HEK293T (cell line): ENCODE measurements around the gene RNF20.

Experiments used
- CTCF ChIA-PET: fragments of 350-600 bp; formaldehyde crosslinking; extraction: SDS; loops from one replicate; lab custom pipeline; 2021; ENCODE audit warnings: antibody characterized with exemption, inconsistent platforms; lab: Yijun Ruan, JAX
- POLR2A ChIA-PET: fragments of 350-600 bp; formaldehyde crosslinking; extraction: SDS; loops from one replicate; lab custom pipeline; 2020; ENCODE audit warnings: antibody characterized with exemption, inconsistent platforms; lab: Yijun Ruan, JAX
- DNase-seq: peaks from one replicate; pipeline ENCODE4 v3.0.0; 2012; ENCODE audit warnings: mixed read lengths; ENCODE audit errors: extremely low spot score
- ARNT ChIP-seq: fragments of 450-650 bp; IDR thresholded peaks from 2 replicates; pipeline ENCODE4 v1.6.1; 2017; ENCODE audit warnings: mild to moderate bottlenecking
- BHLHE40 ChIP-seq: fragments of 450-650 bp; IDR thresholded peaks from 2 replicates; pipeline ENCODE4 v1.6.1; 2016; ENCODE audit warnings: mild to moderate bottlenecking, moderate library complexity, borderline replicate concordance
- CTBP1 ChIP-seq: fragments of 450-650 bp; IDR thresholded peaks from 2 replicates; pipeline ENCODE4 v1.6.1; 2016; ENCODE audit warnings: borderline replicate concordance
- ELF4 ChIP-seq: fragments of 450-650 bp; IDR thresholded peaks from 2 replicates; pipeline ENCODE4 v1.6.1; 2017; ENCODE audit warnings: antibody characterized with exemption
- FOXA1 ChIP-seq: fragments of 450-650 bp; IDR thresholded peaks from 2 replicates; pipeline ENCODE4 v1.6.1; 2016; ENCODE audit warnings: mild to moderate bottlenecking
- FOXK2 ChIP-seq: fragments of 450-650 bp; IDR thresholded peaks from 2 replicates; pipeline ENCODE4 v1.6.1; 2016; ENCODE audit warnings: mild to moderate bottlenecking
- FOXM1 ChIP-seq: fragments of 450-650 bp; IDR thresholded peaks from 2 replicates; pipeline ENCODE4 v1.6.1; 2017; ENCODE audit warnings: mild to moderate bottlenecking, borderline replicate concordance
- HDGF ChIP-seq: fragments of 450-650 bp; IDR thresholded peaks from 2 replicates; pipeline ENCODE4 v1.6.1; 2017; ENCODE audit warnings: antibody characterized with exemption, borderline replicate concordance
- L3MBTL2 ChIP-seq: fragments of 450-650 bp; conservative IDR thresholded peaks from 2 replicates; pipeline ENCODE4 v1.6.1; 2016; ENCODE audit warnings: mild to moderate bottlenecking
- LEF1 ChIP-seq: fragments of 450-650 bp; IDR thresholded peaks from 2 replicates; pipeline ENCODE4 v1.6.1; 2017; ENCODE audit warnings: mild to moderate bottlenecking, borderline replicate concordance
- NFRKB ChIP-seq: fragments of 450-650 bp; IDR thresholded peaks from 2 replicates; pipeline ENCODE4 v1.6.1; 2016; ENCODE audit warnings: mild to moderate bottlenecking, moderate library complexity
- SP1 ChIP-seq: fragments of 450-650 bp; IDR thresholded peaks from 2 replicates; pipeline ENCODE4 v1.6.1; 2017
- SUZ12 ChIP-seq: fragments of 450-650 bp; IDR thresholded peaks from 2 replicates; pipeline ENCODE4 v1.6.1; 2016; ENCODE audit warnings: mild to moderate bottlenecking
- TARDBP ChIP-seq: fragments of 450-650 bp; IDR thresholded peaks from 2 replicates; pipeline ENCODE4 v1.6.1; 2016
- ZNF384 ChIP-seq: fragments of 450-650 bp; IDR thresholded peaks from 2 replicates; pipeline ENCODE4 v1.6.1; 2016
- TF ChIP-seq, protein P1 (sequence below): fragments of 450-650 bp; IDR thresholded peaks from 2 replicates; pipeline ENCODE4 v1.6.1; 2016

RNF20 gene

DNA sequence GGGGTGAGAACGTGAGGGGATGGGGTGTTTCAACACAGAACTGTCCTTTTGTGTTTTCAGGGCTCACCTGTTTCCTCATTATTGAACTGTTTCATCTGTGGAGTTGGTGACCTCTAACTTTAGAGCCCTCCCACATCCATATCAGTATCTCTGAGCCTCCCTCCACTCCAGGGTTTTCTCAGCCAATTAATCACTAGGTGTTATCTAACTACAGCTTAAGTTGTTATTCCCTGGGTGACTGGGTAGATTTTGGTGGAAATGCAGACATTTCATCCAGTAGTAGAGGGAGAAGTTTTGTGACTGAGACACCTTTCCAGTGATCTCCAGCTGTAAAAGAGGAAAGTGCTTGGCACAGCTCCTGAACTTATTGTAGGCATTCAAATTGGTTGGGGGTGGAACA, 37.5 kb downstream of the RNF20 start:
- CTCF ChIA-PET = no interaction called here
- POLR2A ChIA-PET = no interaction called here
- no peak for TF ChIP-seq LEF1
- no peak for TF ChIP-seq SUZ12
- TF ChIP-seq SP1 = no peak
- TF ChIP-seq, protein P1, sequence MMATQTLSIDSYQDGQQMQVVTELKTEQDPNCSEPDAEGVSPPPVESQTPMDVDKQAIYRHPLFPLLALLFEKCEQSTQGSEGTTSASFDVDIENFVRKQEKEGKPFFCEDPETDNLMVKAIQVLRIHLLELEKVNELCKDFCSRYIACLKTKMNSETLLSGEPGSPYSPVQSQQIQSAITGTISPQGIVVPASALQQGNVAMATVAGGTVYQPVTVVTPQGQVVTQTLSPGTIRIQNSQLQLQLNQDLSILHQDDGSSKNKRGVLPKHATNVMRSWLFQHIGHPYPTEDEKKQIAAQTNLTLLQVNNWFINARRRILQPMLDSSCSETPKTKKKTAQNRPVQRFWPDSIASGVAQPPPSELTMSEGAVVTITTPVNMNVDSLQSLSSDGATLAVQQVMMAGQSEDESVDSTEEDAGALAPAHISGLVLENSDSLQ = no peak
- TF ChIP-seq L3MBTL2 = no peak
- no peak for TF ChIP-seq TARDBP
- no peak for TF ChIP-seq BHLHE40

DNA sequence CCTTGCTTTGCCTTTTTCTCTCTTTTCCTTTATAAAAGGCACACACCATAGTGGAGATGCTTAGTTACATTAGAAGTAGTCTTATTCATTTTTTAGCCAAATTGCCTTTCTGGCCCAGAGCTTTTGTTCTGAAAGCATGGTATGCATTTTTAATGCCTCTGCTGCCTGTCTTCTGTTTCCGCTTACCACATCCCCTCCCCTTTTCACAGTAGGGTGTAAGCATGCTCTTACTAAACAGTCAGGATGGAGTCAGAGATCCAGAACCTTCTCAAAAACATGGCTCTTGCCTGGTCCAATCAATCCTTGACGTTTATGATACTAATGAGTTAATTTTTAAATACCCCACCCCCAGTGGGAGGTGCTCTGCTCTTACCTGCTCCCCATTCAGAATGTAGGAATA, 38.7 kb downstream of the RNF20 start:
- ChIA-PET POLR2A (interaction anchor here (1.2 kb wide), 1 partner anchor 39 kb away, joined by 3 read pairs; the partner anchor contains the start of gene RNF20), CTCF (no interaction called here)
- TF ChIP-seq L3MBTL2 (no peak), ZNF384 (no peak), SUZ12 (no peak), HDGF (no peak), BHLHE40 (no peak), ARNT (no peak)
- TF ChIP-seq, protein P1 = no peak
- DNase-seq = no peak

More for the DNA sequence above, 37.5 kb downstream of the RNF20 start:
- DNase-seq = no peak

DNA sequence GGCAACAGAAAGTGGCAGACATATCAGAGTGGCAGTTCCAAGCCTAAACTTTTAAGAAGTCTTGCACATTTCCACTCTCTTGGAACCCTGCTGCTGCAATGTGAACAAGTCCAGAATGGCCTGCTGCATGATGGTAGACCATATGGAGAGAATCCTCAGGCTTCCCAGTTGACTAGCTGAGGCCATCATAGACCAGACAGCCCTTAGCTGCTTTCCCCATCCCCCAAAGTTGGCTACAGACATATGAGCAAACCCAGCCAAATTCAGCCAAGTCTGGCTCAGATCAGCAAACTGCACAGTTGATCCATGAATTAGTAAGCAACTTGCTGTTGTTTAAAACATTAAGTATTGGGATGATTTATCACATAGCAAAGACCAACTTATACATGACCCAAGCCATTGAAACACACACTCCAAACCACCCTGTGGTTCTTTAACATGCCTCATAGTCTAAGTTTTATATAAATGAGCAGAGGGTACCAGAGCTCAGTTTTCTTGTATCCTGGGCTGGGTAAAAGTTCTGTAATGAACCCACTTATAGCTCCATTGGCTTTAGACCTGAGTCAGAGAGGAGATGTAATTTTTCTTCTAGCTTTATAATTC, 41.2 kb downstream of the RNF20 start:
- no peak for DNase-seq
- CTCF ChIA-PET = no interaction called here
- POLR2A ChIA-PET = no interaction called here
- no peak for TF ChIP-seq NFRKB
- TF ChIP-seq BHLHE40 = no peak
- no peak for TF ChIP-seq FOXM1
- TF ChIP-seq ZNF384 = no peak
- no peak for TF ChIP-seq L3MBTL2
- TF ChIP-seq HDGF = no peak
- TF ChIP-seq SP1 = no peak
- no peak for TF ChIP-seq LEF1
- no peak for TF ChIP-seq FOXK2
- no peak for TF ChIP-seq CTBP1
- no peak for TF ChIP-seq ELF4
- TF ChIP-seq, protein P1 = no peak
- TF ChIP-seq FOXA1 = no peak
- no peak for TF ChIP-seq TARDBP
- no peak for TF ChIP-seq SUZ12
- no peak for TF ChIP-seq ARNT

DNA sequence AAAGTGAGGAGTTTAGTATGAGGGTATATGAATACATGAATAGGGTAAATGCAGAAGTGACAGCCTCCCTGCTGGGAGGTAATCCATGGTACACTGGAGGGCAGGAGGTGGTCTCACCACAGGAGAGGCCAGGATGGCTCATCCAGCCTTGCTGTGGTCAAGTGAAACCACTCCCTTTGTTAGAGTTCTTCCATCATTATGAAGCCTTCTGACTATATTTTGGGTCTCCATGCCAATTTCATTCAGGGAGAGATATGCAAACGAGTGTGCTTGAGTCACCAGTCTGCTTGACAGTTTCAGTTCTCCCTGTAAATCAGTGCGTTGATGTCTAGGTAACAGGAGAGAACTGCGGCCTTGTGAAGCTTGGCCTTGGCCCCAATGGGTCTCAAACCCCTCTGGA, 44.7 kb downstream of the RNF20 start:
- CTCF ChIA-PET = no interaction called here
- POLR2A ChIA-PET = no interaction called here

DNA sequence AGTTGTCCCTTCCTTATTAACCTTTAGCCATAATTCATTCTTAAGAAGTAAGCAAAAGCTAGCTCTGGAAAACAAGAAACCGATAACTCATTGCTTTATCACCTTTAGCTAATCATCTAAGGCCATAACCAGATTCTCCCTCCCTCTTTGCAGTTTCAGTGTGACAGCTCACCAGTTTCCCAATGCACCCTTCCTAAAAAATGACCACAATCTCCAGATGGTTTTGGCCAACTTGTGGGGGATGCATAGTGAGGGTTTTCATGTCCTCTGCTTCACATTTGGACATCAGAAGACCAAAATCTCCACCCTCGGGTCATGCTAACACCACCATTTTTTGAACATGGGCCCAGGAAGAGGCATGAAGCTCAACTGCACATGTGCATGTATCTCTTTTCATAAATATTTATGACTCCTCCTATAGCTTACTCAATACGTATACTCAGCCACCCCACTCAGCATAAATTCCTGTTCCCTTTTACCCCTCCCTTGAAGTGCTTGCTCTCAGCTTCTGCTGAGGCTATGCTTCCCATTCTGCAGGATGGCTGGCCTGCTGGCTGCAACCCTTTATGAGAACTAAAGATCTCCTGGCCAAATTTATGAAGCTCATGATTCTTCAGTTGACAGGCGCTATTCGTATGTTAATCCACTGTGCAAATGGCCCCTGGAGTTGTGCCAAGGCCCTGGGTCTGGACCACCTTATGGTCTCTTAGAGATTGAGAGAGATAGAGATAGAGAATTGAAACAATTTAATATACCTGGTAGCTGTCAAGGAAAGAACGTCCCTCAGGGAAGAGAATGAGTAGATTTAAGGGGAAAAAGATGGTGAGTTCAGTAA, 46.3 kb downstream of the RNF20 start:
- no peak for TF ChIP-seq SUZ12
- no peak for TF ChIP-seq ELF4
- no peak for TF ChIP-seq BHLHE40
- TF ChIP-seq HDGF = no peak
- TF ChIP-seq SP1 = no peak
- no peak for TF ChIP-seq L3MBTL2
- no peak for TF ChIP-seq ZNF384
- TF ChIP-seq FOXM1 = no peak
- TF ChIP-seq FOXA1 = no peak
- TF ChIP-seq LEF1 = no peak
- TF ChIP-seq, protein P1 = no peak
- CTCF ChIA-PET = interaction anchor here (0.9 kb wide), 1 partner anchor 155 kb away, joined by 3 read pairs; no protein-coding TSS in a partner anchor
- POLR2A ChIA-PET = no interaction called here
- DNase-seq = no peak

More for the DNA sequence above, 44.7 kb downstream of the RNF20 start:
- TF ChIP-seq ELF4 = no peak
- TF ChIP-seq, protein P1 = no peak
- TF ChIP-seq TARDBP = no peak
- TF ChIP-seq SUZ12 = no peak
- TF ChIP-seq SP1 = no peak
- TF ChIP-seq LEF1 = no peak
- TF ChIP-seq HDGF = no peak
- no peak for TF ChIP-seq FOXM1
- TF ChIP-seq FOXK2 = no peak
- no peak for TF ChIP-seq CTBP1
- TF ChIP-seq NFRKB = no peak
- no peak for TF ChIP-seq FOXA1
- no peak for TF ChIP-seq ZNF384
- no peak for TF ChIP-seq ARNT
- no peak for TF ChIP-seq BHLHE40
- no peak for TF ChIP-seq L3MBTL2
- DNase-seq = no peak
